Measurements from ENCODE around the gene GPC5.

DNA sequence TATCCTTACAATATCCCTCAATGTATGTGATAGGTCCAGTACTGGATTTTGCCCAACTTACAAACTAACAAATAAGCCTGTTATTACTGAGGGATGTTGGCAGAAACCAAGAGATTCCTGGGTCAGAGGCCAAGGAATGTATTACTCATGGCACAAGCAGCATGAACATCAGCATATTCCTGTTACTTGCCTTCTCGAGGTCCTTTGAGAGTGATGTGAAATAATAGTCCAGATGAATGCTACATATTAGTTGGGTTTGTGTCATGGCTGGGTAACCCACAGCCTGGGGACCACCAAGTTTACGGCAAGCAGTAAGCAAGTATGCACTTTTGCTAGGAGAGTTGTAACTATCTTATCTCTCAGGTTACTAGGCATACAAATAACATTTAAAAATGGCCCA lies 1443.7 kb downstream of the GPC5 start:
- TF ChIP-seq SIN3A (IDR thresholded peaks at IDR 0.05; ENCODE audit: borderline replicate concordance, insufficient read depth, low read length) (no peak), TAF1 (IDR thresholded peaks at IDR 0.05; ENCODE audit: borderline replicate concordance, insufficient read depth, low read length) (no peak)
- TF ChIP-seq, protein P1, sequence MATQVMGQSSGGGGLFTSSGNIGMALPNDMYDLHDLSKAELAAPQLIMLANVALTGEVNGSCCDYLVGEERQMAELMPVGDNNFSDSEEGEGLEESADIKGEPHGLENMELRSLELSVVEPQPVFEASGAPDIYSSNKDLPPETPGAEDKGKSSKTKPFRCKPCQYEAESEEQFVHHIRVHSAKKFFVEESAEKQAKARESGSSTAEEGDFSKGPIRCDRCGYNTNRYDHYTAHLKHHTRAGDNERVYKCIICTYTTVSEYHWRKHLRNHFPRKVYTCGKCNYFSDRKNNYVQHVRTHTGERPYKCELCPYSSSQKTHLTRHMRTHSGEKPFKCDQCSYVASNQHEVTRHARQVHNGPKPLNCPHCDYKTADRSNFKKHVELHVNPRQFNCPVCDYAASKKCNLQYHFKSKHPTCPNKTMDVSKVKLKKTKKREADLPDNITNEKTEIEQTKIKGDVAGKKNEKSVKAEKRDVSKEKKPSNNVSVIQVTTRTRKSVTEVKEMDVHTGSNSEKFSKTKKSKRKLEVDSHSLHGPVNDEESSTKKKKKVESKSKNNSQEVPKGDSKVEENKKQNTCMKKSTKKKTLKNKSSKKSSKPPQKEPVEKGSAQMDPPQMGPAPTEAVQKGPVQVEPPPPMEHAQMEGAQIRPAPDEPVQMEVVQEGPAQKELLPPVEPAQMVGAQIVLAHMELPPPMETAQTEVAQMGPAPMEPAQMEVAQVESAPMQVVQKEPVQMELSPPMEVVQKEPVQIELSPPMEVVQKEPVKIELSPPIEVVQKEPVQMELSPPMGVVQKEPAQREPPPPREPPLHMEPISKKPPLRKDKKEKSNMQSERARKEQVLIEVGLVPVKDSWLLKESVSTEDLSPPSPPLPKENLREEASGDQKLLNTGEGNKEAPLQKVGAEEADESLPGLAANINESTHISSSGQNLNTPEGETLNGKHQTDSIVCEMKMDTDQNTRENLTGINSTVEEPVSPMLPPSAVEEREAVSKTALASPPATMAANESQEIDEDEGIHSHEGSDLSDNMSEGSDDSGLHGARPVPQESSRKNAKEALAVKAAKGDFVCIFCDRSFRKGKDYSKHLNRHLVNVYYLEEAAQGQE (IDR thresholded peaks at IDR 0.05; ENCODE audit: insufficient read depth in 1 of 2, low read depth in 2 of 2, low read length in 2 of 2): no peak

Data from PFSK-1 (cell line).